GM23248 (cell line): ENCODE data around the gene MCRIP2. TPM values are rescaled to one million over a fixed set of nuclear protein-coding genes. Genes with fewer than 3 reads are reported as not detected.
A peak's percentile ranks its signal among the peaks of the same experiment; 100 is the strongest.

Experiments used
- DNase-seq: peaks from one replicate; pipeline ENCODE4 v3.0.0-alpha.2; 2015
- H2AFZ ChIP-seq: fragments of 200-600 bp; sonication (generic); 2 replicates; pipeline ENCODE4 v1.6.1; 2016; ENCODE audit warnings: antibody characterized with exemption
- H3F3A ChIP-seq: fragments of 200-600 bp; sonication (generic); 2 replicates; pipeline ENCODE4 v1.6.1; 2016; ENCODE audit warnings: mild to moderate bottlenecking, antibody characterized with exemption, mixed run types; ENCODE audit not compliant: insufficient read depth
- H3K27ac ChIP-seq: fragments of 200-600 bp; sonication (generic); 2 replicates; pipeline ENCODE4 v1.5.1; 2016; ENCODE audit warnings: mild to moderate bottlenecking
- H3K27me3 ChIP-seq: fragments of 200-600 bp; sonication (generic); replicated peaks from 2 replicates; pipeline ENCODE4 v1.6.1; 2016; ENCODE audit warnings: mild to moderate bottlenecking; ENCODE audit not compliant: insufficient read depth
- H3K36me3 ChIP-seq: fragments of 200-600 bp; sonication (generic); 2 replicates; pipeline ENCODE4 v1.6.1; 2016; ENCODE audit warnings: low read depth, mild to moderate bottlenecking
- H3K4me1 ChIP-seq: fragments of 200-600 bp; sonication (generic); 2 replicates; pipeline ENCODE4 v1.6.1; 2016; ENCODE audit warnings: mild to moderate bottlenecking; ENCODE audit not compliant: insufficient read depth
- H3K4me2 ChIP-seq: fragments of 200-600 bp; sonication (generic); one replicate; pipeline ENCODE4 v1.6.1; 2016; ENCODE audit warnings: mild to moderate bottlenecking; ENCODE audit not compliant: unreplicated experiment
- H3K4me3 ChIP-seq: fragments of 200-600 bp; sonication (generic); 2 replicates; pipeline ENCODE4 v1.5.1; 2016; ENCODE audit warnings: mild to moderate bottlenecking
- H3K79me2 ChIP-seq: fragments of 200-600 bp; sonication (generic); 2 replicates; pipeline ENCODE4 v1.6.1; 2016; ENCODE audit warnings: mild to moderate bottlenecking; ENCODE audit not compliant: insufficient read depth
- H3K9ac ChIP-seq: fragments of 200-600 bp; sonication (generic); 2 replicates; pipeline ENCODE4 v1.6.1; 2016; ENCODE audit warnings: mild to moderate bottlenecking
- H3K9me2 ChIP-seq: fragments of 200-600 bp; sonication (generic); 2 replicates; pipeline ENCODE4 v1.6.1; 2016; ENCODE audit warnings: mixed run types, mild to moderate bottlenecking, moderate library complexity; ENCODE audit not compliant: insufficient read depth
- H3K9me3 ChIP-seq: fragments of 200-600 bp; sonication (generic); one replicate; pipeline ENCODE4 v1.6.1; 2017; ENCODE audit warnings: low read depth
- H4K20me1 ChIP-seq: fragments of 200-600 bp; sonication (generic); 2 replicates; pipeline ENCODE4 v1.6.0; 2016; ENCODE audit not compliant: insufficient read depth
- EZH2 ChIP-seq: fragments of 200-600 bp; sonication (generic); IDR thresholded peaks from 2 replicates; pipeline ENCODE4 v1.6.1; 2018; ENCODE audit warnings: antibody characterized with exemption, mild to moderate bottlenecking; ENCODE audit not compliant: insufficient read depth, poor library complexity, severe bottlenecking
- EZH2phosphoT487 ChIP-seq: fragments of 200-600 bp; sonication (generic); IDR thresholded peaks from 2 replicates; pipeline ENCODE4 v1.6.1; 2018; ENCODE audit warnings: antibody characterized with exemption, moderate library complexity, mild to moderate bottlenecking, low read depth; ENCODE audit not compliant: insufficient read depth
- WGBS, 2 experiments: methylation state at CpG; one replicate each; pipeline ENCODE4 v1.1.6; 2015 to 2017; ENCODE audit warnings: low lambda C conversion rate in 2 of 2, low coverage in 1 of 2; ENCODE audit errors: missing lambda C conversion rate in 2 of 2; 5-methylcytosine and 5-hydroxymethylcytosine counted together
- in situ Hi-C: fragments of 300-500 bp; cut with MboI; formaldehyde crosslinking; loops from 2 replicates; pipeline ENCODE4 v1.15.0; 2020
- polyA plus RNA-seq: library from polyadenylated mRNA; unstranded; fragments of >200 nt; fragmentation: Nextera tagmentation; extraction: Ambion mirVana; gene quantifications from 2 replicates; pipeline ENCODE4 v1.2.1, GENCODE V29; 2016
- total RNA-seq: library from RNA; depleted of rRNA; stranded (reverse); fragments of >200 nt; shearing (Covaris generic); gene quantifications from 2 replicates; pipeline ENCODE4 v1.2.3, GENCODE V29; 2014; rRNA removed

Gene MCRIP2, protein sequence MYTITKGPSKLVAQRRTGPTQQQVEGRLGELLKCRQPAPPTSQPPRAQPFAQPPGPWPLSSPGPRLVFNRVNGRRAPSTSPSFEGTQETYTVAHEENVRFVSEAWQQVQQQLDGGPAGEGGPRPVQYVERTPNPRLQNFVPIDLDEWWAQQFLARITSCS
- total RNA-seq (29.3 and 30.4 TPM in 2 replicates), polyA plus RNA-seq (22.4 and 22.6 TPM in 2 replicates)

DNA sequence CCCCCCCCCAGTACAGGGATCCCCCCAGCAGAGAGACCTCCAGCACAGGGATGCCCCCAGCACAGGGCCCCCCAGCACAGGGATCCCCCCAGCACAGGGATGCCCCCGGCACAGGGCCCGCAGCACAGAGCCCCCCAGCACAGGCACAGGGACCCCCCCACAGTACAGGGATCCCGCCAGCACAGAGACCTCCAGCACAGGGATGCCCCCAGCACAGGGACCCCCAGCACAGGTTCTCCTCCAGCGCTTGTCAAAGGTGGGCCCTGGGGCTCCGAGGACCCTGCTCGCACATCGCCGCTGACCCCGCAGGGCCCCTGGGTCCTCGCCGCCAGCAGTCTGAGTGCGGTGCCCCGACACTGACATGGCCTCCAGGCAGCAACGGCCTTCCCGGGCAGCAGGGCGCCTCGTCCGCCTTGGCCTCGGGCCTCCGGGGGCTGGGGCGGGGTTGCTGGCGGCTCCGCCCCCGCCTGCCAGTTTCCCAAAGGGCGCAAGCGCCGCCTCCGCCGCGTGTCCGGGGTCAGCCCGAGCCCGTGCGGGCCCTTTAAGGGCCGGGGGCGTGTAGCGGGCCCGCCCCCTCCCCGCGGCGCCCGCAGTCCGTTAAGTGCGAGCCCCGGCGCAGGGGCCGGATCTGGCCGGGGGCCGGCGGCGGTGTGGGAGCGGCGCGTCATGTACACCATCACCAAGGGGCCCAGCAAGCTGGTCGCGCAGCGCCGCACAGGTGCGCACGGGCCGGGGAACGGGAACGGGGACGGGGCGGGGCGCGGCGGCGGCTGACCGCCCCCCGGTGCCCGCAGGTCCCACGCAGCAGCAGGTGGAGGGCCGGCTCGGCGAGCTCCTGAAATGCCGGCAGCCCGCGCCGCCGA is at the start of gene MCRIP2:
TSS of gene MCRIP2 (plus strand) at position 503 of the 863 bp plus-strand sequence. CDS start at position 667, 164 bp downstream.
- in situ Hi-C loops: no loop called here
- DNase-seq: peak; percentile 88
- H2AFZ ChIP-seq: peak within 1 kb of the TSS; percentile 72

DNA sequence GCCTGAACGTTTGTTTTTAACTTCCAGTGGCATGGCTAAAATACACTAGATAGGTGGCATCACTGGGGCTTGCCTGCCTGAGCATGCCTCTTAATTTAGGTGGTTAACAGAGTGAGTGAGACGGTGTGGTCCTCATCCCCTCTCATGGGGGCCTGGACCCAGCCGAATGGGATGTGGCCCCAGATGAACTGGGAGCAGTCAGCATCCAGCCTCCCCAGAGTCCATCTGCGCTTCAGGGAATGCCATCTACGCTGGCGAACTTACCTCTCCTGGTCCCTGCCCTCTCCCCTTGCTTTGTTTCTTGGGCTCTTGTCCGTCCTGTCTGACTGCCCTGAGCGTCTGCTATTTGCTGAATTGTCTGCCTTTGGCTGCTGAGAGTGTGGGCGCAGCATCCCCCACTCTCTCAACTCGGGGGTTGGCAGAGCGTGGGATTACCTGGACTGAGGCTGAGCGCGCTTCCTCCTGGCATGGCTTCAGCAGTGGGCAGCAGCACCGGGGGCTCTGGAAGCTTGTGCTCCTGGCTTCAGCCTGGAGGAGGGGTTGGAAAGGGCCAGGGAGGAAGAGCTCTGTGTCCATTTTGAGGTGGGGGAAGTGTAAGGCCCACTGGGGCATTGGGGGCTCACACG is 49.6 kb upstream of the MCRIP2 start:
- H2AFZ ChIP-seq: no peak overlapping the region
- H3K36me3 ChIP-seq: no peaks in the 10 kb centered on the region
- no peaks in the 10 kb centered on the region for H3K9me3 ChIP-seq
- no peaks in the 10 kb centered on the region; the same call in 1 of the 2 replicates for H3F3A ChIP-seq
- no peak overlapping the region for H3K4me2 ChIP-seq
- WGBS, 2 experiments: 80 to 83% methylated on average over 15 of the region's 15 CpGs
- no peak overlapping the region for H3K27ac ChIP-seq
- no peaks in the 10 kb centered on the region for H3K9me2 ChIP-seq
- peaks cover 82% of the 10 kb centered on the region for H3K79me2 ChIP-seq
- H4K20me1 ChIP-seq: no peaks in the 10 kb centered on the region
- DNase-seq: no peak
- no peak overlapping the region for H3K4me3 ChIP-seq
- no peak overlapping the region for H3K9ac ChIP-seq
- no peaks in the 10 kb centered on the region for H3K4me1 ChIP-seq
- no peak for TF ChIP-seq EZH2phosphoT487
- TF ChIP-seq EZH2: no peak
- H3K27me3 ChIP-seq: no peaks in the 10 kb centered on the region
- in situ Hi-C loops: no loop called here

More for the DNA sequence above, at the start of gene MCRIP2:
- TF ChIP-seq EZH2phosphoT487 (no peak), EZH2 (no peak)
- Histone ChIP-seq H3K4me2 (peak within 1 kb of the TSS; percentile 79), H3K27me3 (no peaks in the 10 kb centered on the region), H3K79me2 (0 out of 2 replicates have a peak, but pooled peaks cover 5% of the 10 kb centered on the region), H3K36me3 (no peaks in the 10 kb centered on the region), H4K20me1 (no peaks in the 10 kb centered on the region), H3K9me3 (no peaks in the 10 kb centered on the region), H3F3A (peaks cover 9% of the 10 kb centered on the region), H3K4me3 (peak within 1 kb of the TSS; percentile 76), H3K9me2 (no peaks in the 10 kb centered on the region), H3K27ac (no peak within 1 kb of the TSS), H3K9ac (peak within 1 kb of the TSS; percentile 80), H3K4me1 (0 out of 2 replicates have a peak, but pooled peaks cover 4% of the 10 kb centered on the region)
- 2 to 6% methylated on average over 44 to 48 of the region's 81 CpGs for WGBS, 2 experiments

DNA sequence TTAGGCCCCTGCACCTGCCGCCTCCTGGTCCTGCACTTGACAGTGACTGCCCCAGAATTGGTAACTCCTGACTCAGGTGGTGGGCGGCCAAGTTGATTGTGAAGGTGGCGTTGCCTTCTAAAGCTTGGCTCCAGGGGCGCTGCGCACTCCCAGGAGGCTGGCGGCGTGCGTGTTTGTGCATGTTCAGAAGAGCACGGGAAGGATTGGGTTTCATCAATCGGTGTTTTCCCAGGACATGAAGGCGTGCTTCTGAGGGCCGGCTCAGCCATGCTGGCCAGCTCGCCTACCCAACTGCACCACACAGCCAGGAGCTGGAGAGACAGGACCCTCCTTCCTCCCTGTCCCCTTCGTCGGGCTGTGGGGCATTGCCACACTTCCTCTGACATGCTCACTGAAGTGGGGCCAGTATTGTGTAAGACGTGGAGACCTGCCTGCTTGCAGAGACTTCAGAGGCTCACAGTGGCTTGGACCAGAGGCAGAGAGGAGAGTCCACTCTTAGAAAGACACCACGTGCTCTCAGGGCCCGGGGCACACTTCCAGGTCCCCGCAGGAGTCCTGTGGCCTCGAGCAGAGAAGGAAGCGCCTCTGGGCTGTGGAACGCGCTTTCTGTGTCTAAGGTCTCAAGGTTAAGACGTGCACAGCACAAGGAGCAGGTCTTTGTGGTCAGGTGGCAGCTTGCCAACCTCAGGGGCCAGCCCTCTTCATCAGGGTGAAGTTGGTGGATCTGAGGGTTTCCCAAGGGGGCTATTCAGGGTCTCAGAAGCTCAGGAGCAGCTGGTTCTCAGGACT is 48.9 kb upstream of the MCRIP2 start:
- WGBS, 2 experiments: 77 to 81% methylated on average over 24 of the region's 24 CpGs
- TF ChIP-seq EZH2 (no peak), EZH2phosphoT487 (no peak)
- Histone ChIP-seq H3K27me3 (no peaks in the 10 kb centered on the region), H3K4me1 (no peaks in the 10 kb centered on the region), H3K4me2 (no peak overlapping the region), H3F3A (no peaks in the 10 kb centered on the region; the same call in 1 of the 2 replicates), H3K9me3 (no peaks in the 10 kb centered on the region), H3K79me2 (peaks cover 80% of the 10 kb centered on the region), H3K36me3 (no peaks in the 10 kb centered on the region), H4K20me1 (no peaks in the 10 kb centered on the region), H3K27ac (no peak overlapping the region), H3K9ac (no peak overlapping the region), H2AFZ (no peak overlapping the region), H3K9me2 (no peaks in the 10 kb centered on the region), H3K4me3 (no peak overlapping the region)
- DNase-seq: peak; percentile 20
- in situ Hi-C loops: no loop called here

DNA sequence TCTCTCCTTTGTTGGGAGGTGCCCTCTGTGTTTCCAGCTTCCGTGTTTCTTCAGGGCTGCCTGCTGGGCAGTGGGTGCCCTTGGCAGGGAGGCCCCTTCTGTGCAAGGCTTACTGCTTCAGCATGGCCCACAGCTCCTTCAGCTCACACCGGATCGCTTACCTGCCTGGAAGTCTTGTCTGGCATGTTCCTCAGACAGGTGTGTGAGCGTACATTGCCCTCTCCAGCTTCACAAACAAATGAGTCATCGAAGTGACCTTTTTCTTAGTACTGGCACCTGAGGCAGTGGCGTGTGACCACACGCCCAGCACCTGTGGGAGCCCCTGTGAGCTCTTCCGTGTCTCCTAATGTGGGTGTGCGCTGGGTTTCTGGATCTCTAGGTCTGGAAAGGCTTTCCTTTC is 48.2 kb upstream of the MCRIP2 start:
- no peaks in the 10 kb centered on the region for H4K20me1 ChIP-seq
- peaks cover 73% of the 10 kb centered on the region for H3K79me2 ChIP-seq
- H3K4me3 ChIP-seq: no peak overlapping the region
- H3K9me2 ChIP-seq: no peaks in the 10 kb centered on the region
- no peak overlapping the region for H2AFZ ChIP-seq
- no peaks in the 10 kb centered on the region for H3K9me3 ChIP-seq
- no peak overlapping the region for H3K9ac ChIP-seq
- H3K36me3 ChIP-seq: no peaks in the 10 kb centered on the region
- H3K4me2 ChIP-seq: no peak overlapping the region
- no peaks in the 10 kb centered on the region for H3K4me1 ChIP-seq
- H3F3A ChIP-seq: no peaks in the 10 kb centered on the region; the same call in 1 of the 2 replicates
- no peaks in the 10 kb centered on the region for H3K27me3 ChIP-seq
- 95 to 98% methylated on average over 9 of the region's 9 CpGs for WGBS, 2 experiments
- DNase-seq: no peak
- no peak for TF ChIP-seq EZH2phosphoT487
- H3K27ac ChIP-seq: no peak overlapping the region
- in situ Hi-C loops: no loop called here
